ENCODE measurements around the gene TOB2. TPM values are rescaled to one million over a fixed set of nuclear protein-coding genes. Genes with fewer than 3 reads are reported as not detected.

TOB2 gene
- total and polyA plus RNA-seq, 9 of the 15 experiments (the other 6 are each of a cell fraction or from before 2014, with no cell fraction given), result 3.3 to 20.5 (median 7.3) TPM

DNA sequence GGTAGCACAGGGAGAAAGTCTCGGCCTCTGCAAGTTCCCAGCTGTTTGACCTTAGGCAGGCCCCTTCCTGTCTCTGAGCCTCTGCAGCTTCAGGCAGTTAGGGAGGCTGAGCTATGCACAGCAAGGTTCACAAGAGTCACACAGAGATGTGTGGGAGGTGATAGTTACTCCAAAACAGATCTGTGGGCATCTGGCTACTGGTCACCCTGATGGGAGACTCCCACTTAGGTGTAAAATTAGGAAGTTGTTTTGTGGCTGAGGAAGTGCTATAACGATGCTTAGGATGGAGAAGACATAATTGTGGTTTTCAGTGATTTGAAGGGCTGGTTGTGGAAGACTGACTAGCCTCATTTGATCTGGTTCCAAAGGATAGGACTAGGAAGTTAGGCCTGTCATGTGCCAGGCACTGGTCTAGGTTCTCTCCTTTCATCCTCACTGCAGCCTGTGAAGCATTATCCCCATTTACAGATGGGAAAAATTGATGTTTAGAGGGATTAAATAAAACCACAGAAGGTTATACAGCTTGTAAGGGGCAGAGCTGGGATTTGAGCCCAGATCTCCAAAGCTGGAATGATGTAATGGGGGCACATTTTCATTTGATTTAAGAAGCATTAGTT, 35.8 kb upstream of the TOB2 start (continued):
- no peak for TF ChIP-seq HNRNPH1 (optimal IDR thresholded peaks at IDR 0.05; ENCODE audit: low read depth, low read length)
- TF ChIP-seq SMARCC2 (IDR thresholded peaks at IDR 0.05; ENCODE audit: low read depth), result no peak
- TF ChIP-seq CBFA2T3 (IDR thresholded peaks at IDR 0.05), result peak; percentile 47; the same call in 1 of the 2 replicates
- TF ChIP-seq BDP1 (IDR thresholded peaks at IDR 0.05; ENCODE audit: insufficient read depth, insufficient read length), result no peak
- TF ChIP-seq, protein P1, sequence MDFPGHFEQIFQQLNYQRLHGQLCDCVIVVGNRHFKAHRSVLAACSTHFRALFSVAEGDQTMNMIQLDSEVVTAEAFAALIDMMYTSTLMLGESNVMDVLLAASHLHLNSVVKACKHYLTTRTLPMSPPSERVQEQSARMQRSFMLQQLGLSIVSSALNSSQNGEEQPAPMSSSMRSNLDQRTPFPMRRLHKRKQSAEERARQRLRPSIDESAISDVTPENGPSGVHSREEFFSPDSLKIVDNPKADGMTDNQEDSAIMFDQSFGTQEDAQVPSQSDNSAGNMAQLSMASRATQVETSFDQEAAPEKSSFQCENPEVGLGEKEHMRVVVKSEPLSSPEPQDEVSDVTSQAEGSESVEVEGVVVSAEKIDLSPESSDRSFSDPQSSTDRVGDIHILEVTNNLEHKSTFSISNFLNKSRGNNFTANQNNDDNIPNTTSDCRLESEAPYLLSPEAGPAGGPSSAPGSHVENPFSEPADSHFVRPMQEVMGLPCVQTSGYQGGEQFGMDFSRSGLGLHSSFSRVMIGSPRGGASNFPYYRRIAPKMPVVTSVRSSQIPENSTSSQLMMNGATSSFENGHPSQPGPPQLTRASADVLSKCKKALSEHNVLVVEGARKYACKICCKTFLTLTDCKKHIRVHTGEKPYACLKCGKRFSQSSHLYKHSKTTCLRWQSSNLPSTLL (IDR thresholded peaks at IDR 0.05), result no peak
- TF ChIP-seq PHTF2 (CRISPR knock-in tag; IDR thresholded peaks at IDR 0.05), result no peak
- no peak for TF ChIP-seq MAFK (IDR thresholded peaks at IDR 0.05; ENCODE audit: low read length)
- no peak for TF ChIP-seq FOSL1 (tag; conservative IDR thresholded peaks at IDR 0.05)
- no peak for TF ChIP-seq ZNF143 (CRISPR knock-in tag; IDR thresholded peaks at IDR 0.05)
- no peak for TF ChIP-seq HOXB6 (CRISPR knock-in tag; IDR thresholded peaks at IDR 0.05; ENCODE audit: borderline replicate concordance)
- TF ChIP-seq FOS (IDR thresholded peaks at IDR 0.05; ENCODE audit: extremely low read depth, insufficient read length), result no peak
- TF ChIP-seq RBM25 (IDR thresholded peaks at IDR 0.05; ENCODE audit: low read depth, low read length, severe bottlenecking), result no peak
- TF ChIP-seq, protein P2, sequence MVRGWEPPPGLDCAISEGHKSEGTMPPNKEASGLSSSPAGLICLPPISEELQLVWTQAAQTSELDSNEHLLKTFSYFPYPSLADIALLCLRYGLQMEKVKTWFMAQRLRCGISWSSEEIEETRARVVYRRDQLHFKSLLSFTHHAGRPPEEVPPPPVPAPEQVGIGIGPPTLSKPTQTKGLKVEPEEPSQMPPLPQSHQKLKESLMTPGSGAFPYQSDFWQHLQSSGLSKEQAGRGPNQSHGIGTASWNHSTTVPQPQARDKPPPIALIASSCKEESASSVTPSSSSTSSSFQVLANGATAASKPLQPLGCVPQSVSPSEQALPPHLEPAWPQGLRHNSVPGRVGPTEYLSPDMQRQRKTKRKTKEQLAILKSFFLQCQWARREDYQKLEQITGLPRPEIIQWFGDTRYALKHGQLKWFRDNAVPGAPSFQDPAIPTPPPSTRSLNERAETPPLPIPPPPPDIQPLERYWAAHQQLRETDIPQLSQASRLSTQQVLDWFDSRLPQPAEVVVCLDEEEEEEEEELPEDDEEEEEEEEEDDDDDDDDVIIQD (CRISPR knock-in tag; IDR thresholded peaks at IDR 0.05), result no peak
- no peak for TF ChIP-seq MTA1 (IDR thresholded peaks at IDR 0.05; ENCODE audit: borderline replicate concordance)
- no peak for TF ChIP-seq TGIF2 (CRISPR knock-in tag; IDR thresholded peaks at IDR 0.05)
- TF ChIP-seq CTBP1 (IDR thresholded peaks at IDR 0.05; ENCODE audit: borderline replicate concordance), result peak; percentile 34; the same call in 1 of the 2 replicates
- TF ChIP-seq CBX8 (IDR thresholded peaks at IDR 0.05; ENCODE audit: borderline replicate concordance, extremely low read depth, low read depth, low read length, poor library complexity, severe bottlenecking), result no peak
- no peak for TF ChIP-seq TOE1 (IDR thresholded peaks at IDR 0.05; ENCODE audit: borderline replicate concordance)
- no peak for TF ChIP-seq TOE1 (CRISPR knock-in tag; IDR thresholded peaks at IDR 0.05; ENCODE audit: borderline replicate concordance, low read depth)
- TF ChIP-seq, protein P3, sequence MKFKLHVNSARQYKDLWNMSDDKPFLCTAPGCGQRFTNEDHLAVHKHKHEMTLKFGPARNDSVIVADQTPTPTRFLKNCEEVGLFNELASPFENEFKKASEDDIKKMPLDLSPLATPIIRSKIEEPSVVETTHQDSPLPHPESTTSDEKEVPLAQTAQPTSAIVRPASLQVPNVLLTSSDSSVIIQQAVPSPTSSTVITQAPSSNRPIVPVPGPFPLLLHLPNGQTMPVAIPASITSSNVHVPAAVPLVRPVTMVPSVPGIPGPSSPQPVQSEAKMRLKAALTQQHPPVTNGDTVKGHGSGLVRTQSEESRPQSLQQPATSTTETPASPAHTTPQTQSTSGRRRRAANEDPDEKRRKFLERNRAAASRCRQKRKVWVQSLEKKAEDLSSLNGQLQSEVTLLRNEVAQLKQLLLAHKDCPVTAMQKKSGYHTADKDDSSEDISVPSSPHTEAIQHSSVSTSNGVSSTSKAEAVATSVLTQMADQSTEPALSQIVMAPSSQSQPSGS (CRISPR knock-in tag; IDR thresholded peaks at IDR 0.05), result no peak
- TF ChIP-seq, protein P4, sequence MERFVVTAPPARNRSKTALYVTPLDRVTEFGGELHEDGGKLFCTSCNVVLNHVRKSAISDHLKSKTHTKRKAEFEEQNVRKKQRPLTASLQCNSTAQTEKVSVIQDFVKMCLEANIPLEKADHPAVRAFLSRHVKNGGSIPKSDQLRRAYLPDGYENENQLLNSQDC (CRISPR knock-in tag; IDR thresholded peaks at IDR 0.05), result no peak
- TF ChIP-seq, protein P5, sequence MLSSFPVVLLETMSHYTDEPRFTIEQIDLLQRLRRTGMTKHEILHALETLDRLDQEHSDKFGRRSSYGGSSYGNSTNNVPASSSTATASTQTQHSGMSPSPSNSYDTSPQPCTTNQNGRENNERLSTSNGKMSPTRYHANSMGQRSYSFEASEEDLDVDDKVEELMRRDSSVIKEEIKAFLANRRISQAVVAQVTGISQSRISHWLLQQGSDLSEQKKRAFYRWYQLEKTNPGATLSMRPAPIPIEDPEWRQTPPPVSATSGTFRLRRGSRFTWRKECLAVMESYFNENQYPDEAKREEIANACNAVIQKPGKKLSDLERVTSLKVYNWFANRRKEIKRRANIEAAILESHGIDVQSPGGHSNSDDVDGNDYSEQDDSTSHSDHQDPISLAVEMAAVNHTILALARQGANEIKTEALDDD (IDR thresholded peaks at IDR 0.05), result peak; percentile 91
- peak; percentile 69 to 77 for TF ChIP-seq KDM1A (IDR thresholded peaks at IDR 0.05)
- peak in 1 of 2 experiments; percentile 76; a peak in 2 of 4 replicates for TF ChIP-seq RCOR1 (IDR thresholded peaks at IDR 0.05; ENCODE audit: borderline replicate concordance in 1 of 2, low read depth in 2 of 2, low read length in 2 of 2)

Data from K562 (cell line).